Activated CD4-positive, CD25-positive, alpha-beta regulatory T cell treated with anti-CD3 and anti-CD28 coated beads, Interleukin-2, amount 50 U/mL, for 72 hours (primary cell): ENCODE data around the gene DUS1L.
A peak's percentile ranks its signal among the peaks of the same experiment; 100 is the strongest.

Experiments
- DNase-seq: peaks from one replicate; pipeline ENCODE4 v3.0.0; 2021

The DUS1L gene

DNA sequence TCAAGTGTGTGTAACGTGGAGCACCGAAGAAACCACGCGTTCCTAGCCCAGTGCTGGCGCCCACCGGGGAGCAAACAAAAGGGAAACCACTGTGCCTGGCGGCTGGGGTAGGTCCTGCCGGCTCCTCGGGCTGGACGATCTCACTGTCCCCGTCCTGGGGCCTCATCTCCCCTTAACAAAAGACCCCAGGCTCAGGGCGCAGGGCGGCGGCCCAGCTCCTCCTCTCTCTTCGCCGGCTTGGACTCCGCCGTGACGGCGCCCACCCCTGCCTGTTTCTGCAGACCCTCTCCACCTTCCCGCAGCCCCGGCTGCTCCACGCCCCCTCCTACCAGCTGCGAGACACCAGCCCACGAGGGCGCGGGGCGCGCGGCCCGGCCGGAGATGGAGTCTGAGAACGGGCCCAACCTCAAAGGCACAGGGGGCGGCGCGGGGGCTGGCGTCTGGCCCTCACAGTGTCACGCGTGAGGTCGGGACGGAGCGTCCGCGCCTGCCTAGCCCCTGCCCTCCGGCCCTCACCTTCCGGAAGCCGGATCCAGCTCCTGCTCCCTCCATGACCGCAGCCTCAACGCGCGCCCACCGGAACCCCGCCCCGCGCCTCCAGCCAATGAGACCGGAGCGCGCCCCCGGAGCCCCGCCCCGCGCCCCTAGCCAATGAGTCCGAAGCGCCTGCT, 43.2 kb downstream of the DUS1L start, which contains the start of gene CENPX:
TSS of gene CENPX (minus strand) at position 569 of the 671 bp plus-strand sequence. CDS start at position 552, 17 bp downstream.
- DNase-seq = no peak

DNA sequence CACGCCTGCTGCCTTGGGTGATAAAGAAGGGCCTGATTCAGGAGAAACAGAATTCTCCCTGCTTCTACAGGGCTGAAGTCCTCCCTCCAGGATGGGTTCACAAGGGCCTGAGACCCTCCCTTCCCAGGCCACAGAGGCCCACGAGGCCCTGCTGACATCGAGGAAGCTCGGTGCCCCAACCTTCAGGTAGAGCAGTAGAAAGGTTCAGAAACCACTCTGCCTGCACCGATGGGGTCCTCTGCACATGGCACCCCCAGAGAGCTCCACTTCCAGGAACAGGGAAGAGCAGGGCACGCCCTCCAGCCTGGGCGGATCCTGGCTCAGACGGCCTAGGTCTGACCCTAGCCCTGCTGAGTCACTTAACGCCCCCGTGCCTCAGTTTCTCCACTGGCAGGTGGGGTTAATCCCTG, 43.7 kb downstream of the DUS1L start:
- DNase-seq = no peak

DNA sequence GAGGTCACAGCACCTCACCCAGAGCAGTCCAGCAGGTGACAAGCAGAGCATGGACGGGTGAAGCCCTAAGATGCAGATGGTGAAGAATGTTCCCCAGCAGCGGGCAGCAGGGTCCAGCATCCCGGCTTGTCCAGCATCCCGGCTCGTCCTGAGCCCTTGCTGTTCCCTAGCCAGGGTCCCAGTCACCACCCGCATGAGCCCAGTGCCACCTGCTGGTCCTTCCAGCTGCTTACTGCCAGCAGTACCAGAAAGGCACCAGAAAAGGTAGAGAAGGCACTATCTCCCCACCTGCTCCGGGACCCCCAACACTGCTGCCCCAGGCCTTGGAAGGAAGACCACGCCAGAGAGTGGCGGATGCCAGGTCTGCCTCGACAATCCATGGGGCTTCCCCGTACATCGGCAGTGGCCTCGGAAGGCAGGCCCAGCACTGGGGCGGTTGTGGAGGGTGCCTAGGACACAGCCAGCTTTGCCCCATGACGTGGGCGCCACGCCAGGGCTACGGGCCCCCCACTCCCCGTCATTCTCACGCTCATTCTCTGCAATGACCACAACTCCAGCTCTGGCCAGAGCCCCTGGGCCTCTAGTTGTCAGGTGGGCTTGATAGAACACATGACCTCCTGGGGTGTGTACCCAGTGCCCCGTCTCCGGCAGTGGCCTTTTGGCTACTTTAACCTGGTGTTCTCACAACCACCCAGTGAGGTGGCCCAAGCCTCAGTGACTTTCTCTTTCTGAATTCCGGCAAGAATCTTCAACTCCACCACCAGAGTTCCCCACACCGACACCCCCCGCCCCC, 44.3 kb downstream of the DUS1L start:
- DNase-seq = no peak

- DNase-seq = no peak
Measured at GRCh38 chr17:82020572-82021106, 45.0 kb downstream of the DUS1L start.

DNA sequence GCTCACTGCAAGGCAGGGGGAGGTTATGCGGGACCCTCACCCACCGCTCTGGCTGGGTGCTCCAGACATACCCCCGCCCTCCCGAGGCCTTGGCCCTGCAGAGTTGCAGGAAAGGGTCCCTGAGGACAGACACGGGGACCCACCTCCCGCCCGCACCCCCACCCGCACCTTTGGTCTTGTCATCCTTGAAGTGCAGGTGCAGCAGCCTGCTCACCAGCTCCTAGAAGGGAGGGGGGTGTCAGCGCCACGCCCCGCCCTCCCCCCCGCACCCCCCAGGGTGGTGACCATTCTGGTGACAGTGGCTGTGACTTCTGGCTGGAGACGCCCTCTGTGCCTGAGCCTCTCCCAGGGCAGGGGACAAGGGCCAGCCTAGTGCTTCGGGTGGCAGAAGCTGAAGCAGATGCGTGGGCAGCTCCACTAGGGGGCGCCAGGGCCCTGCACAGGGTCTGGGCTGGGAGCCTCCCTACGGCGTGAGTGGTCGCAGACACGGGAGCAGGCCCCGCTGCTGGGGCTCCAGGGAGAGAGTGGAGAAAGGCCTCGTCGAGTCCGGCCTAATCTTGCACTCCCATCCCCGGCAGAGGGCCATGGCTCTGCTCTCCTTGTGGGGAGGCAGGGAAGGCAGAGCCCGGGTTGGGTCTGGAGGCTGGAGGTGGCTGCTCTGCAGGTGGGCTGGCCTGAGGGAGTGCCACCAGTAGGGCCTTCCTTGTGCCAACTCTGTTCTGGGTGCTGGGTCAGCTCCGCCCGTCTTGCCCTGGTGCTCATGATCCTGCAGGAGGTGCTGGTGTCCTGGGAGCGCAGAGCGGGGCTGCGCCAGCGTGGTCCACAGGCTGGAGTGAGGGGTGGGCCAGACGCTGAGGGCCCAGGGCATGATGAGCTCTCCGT, 45.7 kb downstream of the DUS1L start:
- peak; percentile 73 for DNase-seq

- DNase-seq = no peak
Measured at GRCh38 chr17:82018989-82019689, 46.5 kb downstream of the DUS1L start.

GRCh38 chr17:82018152-82018988, 47.2 kb downstream of the DUS1L start:
- no peak for DNase-seq

DNA sequence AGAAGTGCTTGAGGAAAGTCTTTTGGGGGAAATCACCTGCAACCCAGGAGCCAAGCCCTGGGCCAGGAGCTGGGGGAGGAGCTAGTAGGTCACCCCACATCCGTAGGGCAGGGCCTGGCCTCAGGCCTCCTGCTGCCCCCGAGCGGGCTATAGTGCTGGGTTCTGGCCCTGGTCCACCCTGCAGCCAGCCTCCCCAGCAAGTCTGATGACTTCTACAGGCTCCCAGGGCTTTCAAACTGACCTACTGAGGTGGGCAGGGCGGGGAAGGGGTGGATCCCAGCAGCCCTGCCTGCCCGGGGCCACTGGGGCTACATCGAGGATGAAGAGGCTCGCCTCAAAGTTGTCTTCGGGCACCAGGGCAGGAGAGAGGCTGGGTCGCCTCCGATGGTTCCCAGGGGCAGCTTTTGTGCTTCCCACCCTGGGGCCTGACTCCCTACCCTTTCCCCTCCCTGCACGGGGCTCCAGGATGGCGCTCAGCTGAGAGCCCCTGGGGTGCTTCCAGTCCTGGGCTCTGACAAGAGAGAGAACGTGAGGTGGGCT, 47.9 kb downstream of the DUS1L start:
- no peak for DNase-seq

DNA sequence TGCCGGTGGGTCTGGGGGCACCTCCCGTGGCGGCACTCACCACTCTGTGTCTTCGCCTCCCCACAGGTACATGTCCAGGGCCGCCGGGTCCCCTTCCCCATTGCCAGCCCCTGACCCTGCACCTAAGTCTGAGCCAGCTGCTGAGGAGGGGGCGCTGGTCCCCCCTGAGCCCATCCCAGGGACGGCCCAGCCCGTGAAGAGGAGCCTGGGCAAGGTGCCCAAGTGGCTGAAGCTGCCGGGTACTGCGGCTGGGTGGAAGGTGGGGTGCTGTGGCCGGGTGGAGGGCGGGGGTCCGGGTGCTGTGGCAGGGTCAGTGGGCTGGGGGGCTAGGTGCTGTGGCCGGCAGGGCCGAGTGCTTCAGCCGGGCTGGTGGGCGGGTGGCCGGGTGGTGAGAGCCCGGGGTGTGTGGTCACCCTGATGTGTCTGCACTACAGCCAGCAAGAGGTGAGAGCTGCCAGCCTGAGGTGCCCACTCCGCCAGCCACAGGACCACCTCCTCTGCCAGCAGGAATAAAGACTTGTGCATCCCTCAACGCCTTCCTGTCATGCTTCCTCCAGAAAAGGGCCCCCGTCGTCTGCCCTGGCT, 48.6 kb downstream of the DUS1L start:
- no peak for DNase-seq

DNA sequence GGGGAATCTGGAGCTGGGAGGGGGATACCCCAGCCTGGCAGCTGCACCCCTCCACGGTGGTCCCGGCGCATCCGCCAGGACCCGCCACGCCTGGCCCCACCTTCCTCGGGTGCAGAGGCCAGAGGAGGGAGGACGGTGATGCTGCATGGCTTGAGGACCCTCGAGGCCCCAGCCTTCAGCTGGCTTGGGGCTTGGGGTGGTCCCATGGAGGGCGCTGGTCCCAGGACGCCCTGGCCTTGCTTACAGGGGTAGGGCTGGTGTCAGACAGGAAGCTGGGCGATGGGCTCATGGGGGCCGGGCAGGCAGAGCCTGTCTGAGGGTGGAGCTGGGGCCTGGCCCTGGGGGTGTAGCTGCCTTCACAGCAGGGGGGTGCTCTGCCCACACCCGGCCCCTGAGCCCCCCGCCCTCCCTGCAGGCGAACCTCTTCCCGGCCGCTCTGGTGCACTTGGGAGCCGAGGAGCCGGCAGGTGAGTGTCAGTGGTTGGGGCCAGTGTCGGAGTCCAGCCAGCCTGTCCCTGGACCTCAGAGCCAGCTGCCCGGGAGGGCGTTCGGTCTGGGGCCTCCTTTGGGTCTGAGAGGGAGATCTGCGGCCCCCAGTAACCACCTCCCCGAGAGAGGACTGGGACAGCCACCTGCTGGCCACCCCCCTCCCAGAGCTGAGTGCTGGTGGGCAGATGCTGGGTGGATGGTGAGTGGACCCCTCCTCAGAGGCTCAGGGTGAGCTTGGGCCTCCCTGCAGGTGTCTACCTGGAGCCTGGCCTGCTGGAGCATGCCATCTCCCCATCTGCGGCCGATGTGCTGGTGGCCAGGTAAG, 49.3 kb downstream of the DUS1L start:
- DNase-seq = no peak

GRCh38 chr17:82015311-82015971, 50.2 kb downstream of the DUS1L start:
- no peak for DNase-seq

GRCh38 chr17:82014971-82015310, 50.7 kb downstream of the DUS1L start:
- no peak for DNase-seq

GRCh38 chr17:82014432-82014831, 51.2 kb downstream of the DUS1L start:
- DNase-seq = no peak

DNA sequence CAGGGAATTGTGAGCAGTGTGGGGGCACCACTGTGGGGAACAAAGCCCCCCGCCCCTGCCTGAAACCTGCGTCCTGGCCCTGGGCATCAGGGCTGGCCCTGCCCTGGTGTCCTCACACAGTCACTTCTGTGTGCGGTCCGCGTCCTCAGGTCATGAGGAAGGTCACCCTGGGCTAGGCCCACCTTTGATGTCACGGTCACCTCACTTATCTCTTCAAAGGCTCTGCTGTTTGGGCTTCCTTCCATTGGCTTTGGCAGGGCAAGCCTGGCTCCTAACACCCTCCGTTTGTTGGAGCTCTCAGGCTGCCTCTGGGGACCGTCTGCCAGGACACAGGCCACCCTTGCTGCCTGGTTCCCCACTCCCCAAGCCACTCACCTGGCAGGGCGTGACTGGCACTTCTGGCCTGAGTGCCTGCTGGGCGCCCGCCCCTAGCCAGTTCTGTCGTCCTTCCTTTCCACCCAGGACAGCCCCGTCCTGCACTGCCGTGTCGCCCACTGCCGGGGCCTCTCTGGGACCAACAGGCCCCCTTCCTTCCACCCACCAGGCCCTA, 51.8 kb downstream of the DUS1L start:
- no peak for DNase-seq

DNA sequence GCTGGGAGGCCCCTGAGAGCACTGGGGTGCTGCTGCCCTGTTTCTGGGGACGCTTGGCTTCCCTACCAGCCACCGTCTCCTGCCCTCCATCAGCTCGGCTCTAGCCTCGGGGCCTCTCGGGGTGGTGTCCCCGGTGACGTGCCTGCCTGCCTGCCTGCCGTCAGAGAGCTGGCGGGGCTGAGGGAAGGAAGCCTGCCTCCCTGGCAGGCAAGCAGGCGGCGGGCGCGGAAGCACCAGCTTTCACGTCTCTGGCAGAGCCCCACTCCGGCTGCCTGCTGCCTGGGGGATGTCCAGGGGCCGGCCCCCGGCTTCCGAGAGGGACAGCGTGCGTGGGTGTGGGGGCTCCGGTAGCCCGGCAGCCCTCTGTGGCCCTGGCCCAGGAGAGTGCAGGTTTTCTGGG, 52.3 kb downstream of the DUS1L start:
- DNase-seq = no peak

DNA sequence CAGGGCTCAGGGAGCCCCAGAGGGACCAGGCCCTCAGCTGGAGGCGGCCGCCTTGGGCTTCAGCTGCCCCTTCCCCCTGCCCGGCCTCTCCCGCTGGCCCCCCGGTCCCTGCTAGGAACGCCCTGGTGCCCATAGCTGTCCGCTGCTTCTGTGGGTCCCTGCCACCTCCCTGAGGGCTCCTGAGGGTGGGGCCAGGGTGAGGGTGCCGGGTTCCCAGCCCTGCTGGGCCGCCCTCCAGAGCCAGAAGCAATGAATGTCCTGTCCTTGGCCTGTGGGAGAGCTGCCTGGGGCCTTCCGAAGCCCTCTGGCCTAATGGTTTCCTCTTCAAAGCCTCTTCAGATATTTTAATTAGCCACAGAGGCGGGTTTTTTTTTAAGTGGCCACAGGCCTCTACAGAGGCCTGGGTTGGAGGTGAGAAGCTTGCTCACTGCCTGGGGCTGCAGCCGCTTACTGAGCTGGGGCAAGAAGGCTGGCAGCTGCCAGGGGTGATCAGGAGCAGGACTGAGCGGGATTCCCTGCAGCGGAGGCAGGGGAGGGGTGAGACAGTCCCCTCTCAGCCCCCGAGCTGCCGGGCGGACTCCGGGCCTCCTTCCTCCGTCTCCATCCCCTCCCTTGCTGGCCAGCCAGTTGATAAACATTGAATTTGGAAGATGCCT, 52.8 kb downstream of the DUS1L start:
- DNase-seq = no peak

DNA sequence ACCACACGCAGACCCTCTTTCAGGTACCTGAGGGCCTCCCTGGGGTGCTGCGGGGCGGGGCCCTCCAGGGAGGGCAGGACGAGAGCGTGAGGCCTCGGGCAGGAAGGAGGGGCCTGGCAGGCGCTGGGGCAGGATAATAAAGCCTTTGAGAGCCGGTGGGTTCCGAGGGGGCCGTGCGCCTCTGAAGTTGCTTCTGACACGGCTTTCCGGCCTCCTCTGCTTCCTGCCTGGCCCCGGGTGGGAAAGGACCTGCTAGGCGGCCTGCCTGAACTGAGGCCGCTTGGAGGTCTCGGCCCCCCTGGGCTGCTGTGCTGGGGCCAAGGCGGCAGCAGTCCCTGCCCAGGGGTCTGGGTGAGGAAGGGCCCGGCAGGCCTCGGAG, 53.4 kb downstream of the DUS1L start:
- no peak for DNase-seq

DNA sequence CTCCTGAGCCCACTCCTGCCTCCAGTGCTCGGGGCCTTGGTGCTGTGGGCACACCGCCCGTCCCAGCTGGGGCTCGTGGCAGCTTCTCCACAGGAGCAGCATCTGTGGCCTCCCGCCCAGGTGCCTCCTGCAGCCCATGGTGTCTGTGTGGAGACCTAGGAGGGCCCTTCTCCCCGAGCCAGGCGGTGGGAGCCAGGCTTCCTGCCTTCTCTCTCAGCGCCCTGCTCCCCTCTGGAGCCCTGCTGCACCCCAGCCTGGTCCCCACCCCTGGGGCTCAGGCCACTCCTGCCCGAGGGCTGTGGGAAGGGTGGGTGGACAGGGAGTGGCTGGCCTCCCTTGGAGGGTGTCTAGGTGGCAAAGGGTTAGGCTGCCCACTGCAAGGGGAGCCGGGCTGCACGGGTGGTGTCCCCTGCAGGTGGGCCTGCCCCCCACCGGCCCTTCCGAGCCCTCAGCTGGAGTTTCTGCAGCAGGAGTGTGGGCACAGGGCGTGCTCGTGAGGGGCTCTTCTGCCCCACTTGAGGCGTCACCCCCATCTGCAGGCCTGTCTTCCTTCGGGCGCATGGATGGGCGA, 53.9 kb downstream of the DUS1L start:
- no peak for DNase-seq
